Activated CD8-positive, alpha-beta T cell treated with anti-CD3 and anti-CD28 coated beads for 36 hours (primary cell): ENCODE data around the gene LRP1B. TPM values are rescaled to one million over a fixed set of nuclear protein-coding genes. Genes with fewer than 3 reads are reported as not detected.

ENCODE experiments used
- ATAC-seq: fragments of 200-7000 bp; cut with Tn5 transposase; one replicate; pipeline ENCODE4 v1.10.0; 2021; ENCODE audit warnings: mild to moderate bottlenecking, moderate library complexity
- CTCF ChIA-PET: fragments of 350-600 bp; sonication (Branson Sonifier 250); formaldehyde crosslinking; loops from one replicate; lab custom pipeline; 2021; ENCODE audit warnings: antibody characterized with exemption; lab: Charles Lee
- POLR2A ChIA-PET: fragments of 350-600 bp; sonication (Branson Sonifier 250); formaldehyde crosslinking; loops from one replicate; lab custom pipeline; 2021; ENCODE audit warnings: antibody characterized with exemption; lab: Charles Lee
- DNase-seq: peaks from one replicate; pipeline ENCODE4 v3.0.0-alpha.2; 2020
- H3K27ac Mint-ChIP-seq: one replicate; pipeline ENCODE4 v1.8.0; 2021; ENCODE audit warnings: mild to moderate bottlenecking, mixed read lengths
- H3K27me3 Mint-ChIP-seq: one replicate; pipeline ENCODE4 v1.8.0; 2021; ENCODE audit warnings: mixed read lengths
- H3K36me3 Mint-ChIP-seq: one replicate; pipeline ENCODE4 v1.8.0; 2021; ENCODE audit warnings: low read depth, mixed read lengths
- H3K4me1 Mint-ChIP-seq: one replicate; pipeline ENCODE4 v1.8.0; 2021; ENCODE audit warnings: low read depth, mixed read lengths
- H3K4me3 Mint-ChIP-seq: one replicate; pipeline ENCODE4 v1.8.0; 2021; ENCODE audit warnings: mild to moderate bottlenecking, moderate library complexity, mixed read lengths
- H3K9me3 Mint-ChIP-seq: one replicate; pipeline ENCODE4 v1.8.0; 2021; ENCODE audit warnings: mixed read lengths
- CTCF ChIP-seq: fragments of 200-600 bp; IDR thresholded peaks from one replicate; pipeline ENCODE4 v1.8.0; 2022; ENCODE audit warnings: antibody characterized with exemption, mild to moderate bottlenecking
- intact Hi-C: fragments of 100-400 bp; cut with micrococcal nuclease; formaldehyde crosslinking; loops from one replicate; pipeline ENCODE4 v1.10.0; 2022
- total RNA-seq, 2 experiments: library from RNA; stranded (reverse); gene quantifications; one replicate each; pipeline ENCODE4 v1.2.3, GENCODE V29; 2021

LRP1B gene
- total RNA-seq, 2 experiments from 2014 or later = not detected

- no peak for TF ChIP-seq CTCF
- ChIA-PET POLR2A (no interaction called here), CTCF (no interaction called here)
Measured at GRCh38 chr2:140895378-140895777, 1235.4 kb downstream of the LRP1B start.

GRCh38 chr2:140893685-140894084 is 1237.1 kb downstream of the LRP1B start:
- no peak for DNase-seq
- TF ChIP-seq CTCF = no peak
- H3K9me3 Mint-ChIP-seq = peaks cover 9% of the 10 kb centered on the region
- no peak for ATAC-seq
- ChIA-PET CTCF (no interaction called here), POLR2A (no interaction called here)
- H3K27ac Mint-ChIP-seq = no peak overlapping the region
- H3K27me3 Mint-ChIP-seq = no peaks in the 10 kb centered on the region
- no peaks in the 10 kb centered on the region for H3K36me3 Mint-ChIP-seq
- no peaks in the 10 kb centered on the region for H3K4me1 Mint-ChIP-seq
- no peak overlapping the region for H3K4me3 Mint-ChIP-seq
- intact Hi-C loops = no loop called here

More at GRCh38 chr2:140895378-140895777, 1235.4 kb downstream of the LRP1B start:
- ATAC-seq = no peak
- H3K36me3 Mint-ChIP-seq = no peaks in the 10 kb centered on the region
- H3K4me1 Mint-ChIP-seq = no peaks in the 10 kb centered on the region
- no peak for DNase-seq
- no peaks in the 10 kb centered on the region for H3K27me3 Mint-ChIP-seq
- H3K27ac Mint-ChIP-seq = no peak overlapping the region
- H3K4me3 Mint-ChIP-seq = no peak overlapping the region
- peaks cover 9% of the 10 kb centered on the region for H3K9me3 Mint-ChIP-seq
- intact Hi-C loops = no loop called here

- Mint-ChIP-seq H3K9me3 (peaks cover 9% of the 10 kb centered on the region), H3K36me3 (no peaks in the 10 kb centered on the region), H3K27ac (no peak overlapping the region), H3K27me3 (no peaks in the 10 kb centered on the region), H3K4me1 (no peaks in the 10 kb centered on the region), H3K4me3 (no peak overlapping the region)
- intact Hi-C loops = no loop called here
- DNase-seq (no peak), ATAC-seq (no peak)
- POLR2A ChIA-PET = no interaction called here
- TF ChIP-seq CTCF = no peak
- CTCF ChIA-PET = no interaction called here
Measured at GRCh38 chr2:140892911-140893637, 1237.7 kb downstream of the LRP1B start.

- no peaks in the 10 kb centered on the region for H3K4me1 Mint-ChIP-seq
- DNase-seq = no peak
- intact Hi-C loops = no loop called here
Measured at GRCh38 chr2:140892436-140892835, 1238.4 kb downstream of the LRP1B start.

More at GRCh38 chr2:140892436-140892835, 1238.4 kb downstream of the LRP1B start:
- ChIA-PET CTCF (no interaction called here), POLR2A (no interaction called here)
- ATAC-seq = no peak
- no peak for TF ChIP-seq CTCF
- H3K27ac Mint-ChIP-seq = no peak overlapping the region
- H3K27me3 Mint-ChIP-seq = no peaks in the 10 kb centered on the region
- H3K36me3 Mint-ChIP-seq = no peaks in the 10 kb centered on the region
- H3K4me3 Mint-ChIP-seq = no peak overlapping the region
- peaks cover 12% of the 10 kb centered on the region for H3K9me3 Mint-ChIP-seq
